Upper lobe of left lung (tissue), 6 donors: Measurements from ENCODE around the gene NTPCR. TPM values are rescaled to one million over a fixed set of nuclear protein-coding genes. Genes with fewer than 3 reads are reported as not detected.

Experiments used
- ATAC-seq, 2 donors: fragments of 200-7000 bp; cut with Tn5 transposase; one replicate each; pipeline ENCODE4 v1.9.1; 2022; ENCODE audit warnings: mild to moderate bottlenecking in 2 of 2, moderate library complexity in 2 of 2; ENCODE audit not compliant: low FRiP score in 2 of 2
- DNase-seq, 2 donors: peaks; one replicate each; pipeline ENCODE4 v3.0.0-alpha.2; 2019 to 2020
- H3K27ac ChIP-seq, 4 donors: fragments of 200-600 bp; sonication (generic); one replicate each; pipeline ENCODE4 v1.5.1; 2016 to 2019
- H3K27me3 ChIP-seq, 4 donors: fragments of 200-600 bp; sonication (generic); one replicate each; pipeline ENCODE4 v1.5.1; 2017 to 2019
- H3K36me3 ChIP-seq, 4 donors: fragments of 200-600 bp; sonication (generic); one replicate each; pipeline ENCODE4 v1.5.1; 2016 to 2019
- H3K4me1 ChIP-seq, 4 donors: fragments of 200-600 bp; sonication (generic); one replicate each; pipeline ENCODE4 v1.5.1; 2018 to 2019
- H3K4me3 ChIP-seq, 4 donors: fragments of 200-600 bp; sonication (generic); one replicate each; pipeline ENCODE4 v1.5.1; 2017 to 2019; ENCODE audit warnings: mild to moderate bottlenecking in 2 of 4, moderate library complexity in 1 of 4
- H3K9me3 ChIP-seq, 4 donors: fragments of 200-600 bp; sonication (generic); one replicate each; pipeline ENCODE4 v1.5.1; 2018 to 2019
- EP300 ChIP-seq, 4 donors: sonication (generic); formaldehyde crosslinking; IDR thresholded peaks; one replicate each; pipeline ENCODE4 v1.5.1; 2017; ENCODE audit warnings: antibody characterized with exemption in 4 of 4, control low read depth in 2 of 4
- POLR2A ChIP-seq, 4 donors: fragments of 450-650 bp; IDR thresholded peaks; one replicate each; pipeline ENCODE4 v1.5.1; 2016 to 2017; ENCODE audit warnings: antibody characterized with exemption in 4 of 4, mild to moderate bottlenecking in 2 of 4
- POLR2AphosphoS5 ChIP-seq, 2 donors: sonication (generic); formaldehyde crosslinking; IDR thresholded peaks; one replicate each; pipeline ENCODE4 v1.5.1; 2017; ENCODE audit warnings: antibody characterized with exemption in 2 of 2
- WGBS, 2 donors: methylation state at CpG; one replicate each; pipeline ENCODE4 v1.1.5; 2017 to 2018; 5-methylcytosine and 5-hydroxymethylcytosine counted together
- total RNA-seq, 6 donors: library from RNA; depleted of rRNA in 4 of 6; stranded (reverse); fragments of >200 nt in 4 of 6; gene quantifications; one replicate each; pipeline versions ENCODE4 v1.1.0 to v1.2.1, GENCODE V29; 2016 to 2021
- TF ChIP-seq, protein P1 (sequence below), 6 experiments: fragments of 450-650 bp in 4 of 6; fragments of 200-600 bp in 2 of 6; sonication (generic) in 2 of 6; IDR thresholded peaks; one replicate each; pipeline ENCODE4 v1.5.1; 2016 to 2019; ENCODE audit warnings: antibody characterized with exemption in 6 of 6
- donor health status: DM: no; HTN: no; CAD: no; lungs with moderate emphysema.
- donor health status: DM: no; HTN: yes; CAD: no; lungs with severe emphysema.

NTPCR gene
- total RNA-seq, 6 donors from 2014 or later, result 15.2 to 35.5 (median 21.2) TPM

DNA sequence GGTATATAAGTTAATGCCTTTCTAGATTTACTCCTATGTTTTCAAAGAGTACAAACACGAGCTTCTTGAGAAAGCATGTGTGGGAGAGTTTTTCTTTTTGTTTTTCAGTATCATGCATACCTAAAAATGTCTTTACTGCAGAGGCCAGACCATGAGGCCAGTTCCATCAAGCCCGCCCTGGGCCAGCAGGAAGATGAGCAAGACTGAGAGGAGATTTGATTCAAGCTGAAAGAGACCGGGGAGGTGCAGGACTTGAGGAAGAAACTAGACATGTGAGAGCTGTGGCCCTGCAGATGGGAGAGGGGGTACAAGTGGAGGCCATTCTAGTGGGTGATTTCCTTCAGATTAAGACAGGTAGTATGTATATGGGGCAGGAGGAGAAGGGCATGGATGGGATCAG, 33.4 kb upstream of the NTPCR start:
- Histone ChIP-seq H3K36me3 (no peaks in the 10 kb centered on the region), H3K9me3 (no peaks in the 10 kb centered on the region), H3K27ac (no peak overlapping the region), H3K27me3 (no peaks in the 10 kb centered on the region), H3K4me3 (no peak overlapping the region), H3K4me1 (peaks cover 0 to 3% (median 0%) of the 10 kb centered on the region in 4 donors)
- TF ChIP-seq EP300 (IDR thresholded peaks at IDR 0.05) (no peak), POLR2A (IDR thresholded peaks at IDR 0.05) (no peak)
- no peak for ATAC-seq
- DNase-seq, result no peak
- 93 to 97% methylated on average over 3 of the region's 3 CpGs for WGBS, 2 donors

- WGBS, 2 donors, result 61 to 68% methylated on average over 2 of the region's 2 CpGs
- no peaks in the 10 kb centered on the region for H3K36me3 ChIP-seq
- DNase-seq (no peak), ATAC-seq (no peak)
- no peaks in the 10 kb centered on the region for H3K9me3 ChIP-seq
- H3K4me3 ChIP-seq, result no peak overlapping the region
- H3K27me3 ChIP-seq, result no peaks in the 10 kb centered on the region
- H3K4me1 ChIP-seq, result no peaks in the 10 kb centered on the region
- H3K27ac ChIP-seq, result no peak overlapping the region
- TF ChIP-seq, protein P1, sequence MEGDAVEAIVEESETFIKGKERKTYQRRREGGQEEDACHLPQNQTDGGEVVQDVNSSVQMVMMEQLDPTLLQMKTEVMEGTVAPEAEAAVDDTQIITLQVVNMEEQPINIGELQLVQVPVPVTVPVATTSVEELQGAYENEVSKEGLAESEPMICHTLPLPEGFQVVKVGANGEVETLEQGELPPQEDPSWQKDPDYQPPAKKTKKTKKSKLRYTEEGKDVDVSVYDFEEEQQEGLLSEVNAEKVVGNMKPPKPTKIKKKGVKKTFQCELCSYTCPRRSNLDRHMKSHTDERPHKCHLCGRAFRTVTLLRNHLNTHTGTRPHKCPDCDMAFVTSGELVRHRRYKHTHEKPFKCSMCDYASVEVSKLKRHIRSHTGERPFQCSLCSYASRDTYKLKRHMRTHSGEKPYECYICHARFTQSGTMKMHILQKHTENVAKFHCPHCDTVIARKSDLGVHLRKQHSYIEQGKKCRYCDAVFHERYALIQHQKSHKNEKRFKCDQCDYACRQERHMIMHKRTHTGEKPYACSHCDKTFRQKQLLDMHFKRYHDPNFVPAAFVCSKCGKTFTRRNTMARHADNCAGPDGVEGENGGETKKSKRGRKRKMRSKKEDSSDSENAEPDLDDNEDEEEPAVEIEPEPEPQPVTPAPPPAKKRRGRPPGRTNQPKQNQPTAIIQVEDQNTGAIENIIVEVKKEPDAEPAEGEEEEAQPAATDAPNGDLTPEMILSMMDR (IDR thresholded peaks at IDR 0.05), result no peak
- TF ChIP-seq EP300 (IDR thresholded peaks at IDR 0.05) (no peak), POLR2AphosphoS5 (IDR thresholded peaks at IDR 0.05) (no peak)
These were observed 29.0 kb upstream of the NTPCR start for GRCh38 chr1:232921381-232921780.

DNA sequence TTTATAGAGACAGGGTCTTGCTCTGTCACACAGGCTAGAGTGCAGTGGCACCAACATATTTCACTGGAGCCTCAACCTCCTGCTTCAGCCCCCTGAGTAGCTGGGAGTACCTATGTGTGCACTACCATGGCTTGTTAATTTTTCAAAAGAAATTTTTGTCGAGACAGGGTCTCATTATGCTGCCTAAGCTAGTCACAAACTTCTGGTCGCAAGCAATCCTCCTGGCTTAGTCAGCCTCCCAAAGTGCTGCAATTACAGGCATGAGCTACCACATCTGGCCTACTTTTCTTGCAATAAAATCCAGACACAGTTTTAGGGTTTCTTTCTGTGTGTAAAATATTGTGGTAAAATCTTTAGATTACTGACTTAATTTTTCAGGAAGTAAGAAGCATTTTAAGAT, 27.9 kb upstream of the NTPCR start:
- 79 to 96% methylated on average over 2 of the region's 2 CpGs for WGBS, 2 donors
- no peak overlapping the region for H3K27ac ChIP-seq
- ATAC-seq, result no peak

DNA sequence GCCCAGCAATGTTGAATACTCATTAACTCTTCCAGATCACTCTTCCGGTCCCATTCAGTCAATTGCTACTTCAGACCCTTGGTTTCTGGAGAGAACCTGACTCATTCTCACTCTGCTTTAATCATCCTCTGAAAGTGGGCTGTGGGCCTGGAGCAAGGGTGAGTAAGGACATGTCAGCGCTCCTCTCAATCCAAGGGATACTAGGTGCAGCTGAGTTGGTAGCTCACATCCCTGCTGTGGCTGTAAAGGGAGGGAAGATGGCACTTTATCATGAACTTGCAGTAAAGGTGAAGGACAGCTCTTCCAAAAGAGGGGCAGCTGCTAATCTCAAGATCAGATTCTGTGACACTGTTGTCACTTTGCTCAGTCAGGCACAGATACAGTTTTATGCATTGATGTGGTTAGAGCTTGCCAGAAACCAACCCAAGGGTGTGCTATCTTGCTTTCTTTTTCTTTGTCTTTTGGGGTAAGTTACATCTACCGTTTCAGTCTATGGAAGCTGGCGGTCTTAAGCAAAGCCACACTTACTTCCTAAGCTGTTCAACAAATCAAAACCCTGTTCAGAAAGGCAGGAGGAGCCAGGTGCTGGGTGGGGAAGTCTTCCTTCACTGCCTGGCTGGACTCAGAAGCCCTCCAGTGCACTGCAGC, 26.5 kb upstream of the NTPCR start:
- H3K27ac ChIP-seq, result no peak overlapping the region
- TF ChIP-seq EP300 (IDR thresholded peaks at IDR 0.05) (no peak), POLR2AphosphoS5 (IDR thresholded peaks at IDR 0.05) (no peak), POLR2A (IDR thresholded peaks at IDR 0.05) (no peak)
- TF ChIP-seq, protein P1 (IDR thresholded peaks at IDR 0.05), result no peak
- ATAC-seq (no peak), DNase-seq (no peak)
- 86 to 92% methylated on average over 4 of the region's 4 CpGs for WGBS, 2 donors
- no peaks in the 10 kb centered on the region for H3K27me3 ChIP-seq
- H3K9me3 ChIP-seq, result no peaks in the 10 kb centered on the region
- H3K4me1 ChIP-seq, result no peaks in the 10 kb centered on the region
- no peaks in the 10 kb centered on the region for H3K36me3 ChIP-seq
- H3K4me3 ChIP-seq, result no peak overlapping the region

More for the DNA sequence above, 27.9 kb upstream of the NTPCR start:
- Histone ChIP-seq H3K27me3 (no peaks in the 10 kb centered on the region), H3K4me3 (no peak overlapping the region), H3K4me1 (no peaks in the 10 kb centered on the region), H3K9me3 (no peaks in the 10 kb centered on the region), H3K36me3 (no peaks in the 10 kb centered on the region)
- no peak for DNase-seq
- no peak for TF ChIP-seq EP300 (IDR thresholded peaks at IDR 0.05)

DNA sequence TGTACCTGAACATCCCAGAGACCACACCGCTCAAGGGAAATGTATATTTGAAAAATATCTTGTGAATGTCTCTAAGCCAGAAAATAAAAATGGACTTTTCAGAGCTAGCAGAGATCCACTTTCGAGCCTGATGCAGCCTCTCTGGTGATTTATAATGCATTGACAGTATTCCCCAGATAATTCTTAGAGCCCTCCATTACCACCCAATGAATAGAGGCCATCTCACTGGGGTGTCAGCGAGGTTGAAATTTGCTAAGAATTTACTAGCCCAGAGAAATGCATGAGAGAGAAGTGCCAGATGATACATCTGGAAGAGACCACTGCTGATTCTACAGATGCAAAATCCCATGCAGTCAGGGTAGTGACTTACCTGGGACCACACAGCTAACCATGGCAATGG, 25.5 kb upstream of the NTPCR start:
- Histone ChIP-seq H3K9me3 (no peaks in the 10 kb centered on the region), H3K4me1 (no peaks in the 10 kb centered on the region), H3K27me3 (no peaks in the 10 kb centered on the region), H3K4me3 (no peak overlapping the region), H3K27ac (no peak overlapping the region), H3K36me3 (no peaks in the 10 kb centered on the region)
- WGBS, 2 donors, result 90 to 92% methylated on average over 3 of the region's 3 CpGs
- no peak for ATAC-seq
- no peak for DNase-seq
- no peak for TF ChIP-seq EP300 (IDR thresholded peaks at IDR 0.05)
- TF ChIP-seq, protein P1 (IDR thresholded peaks at IDR 0.05), result no peak
